Mesendoderm (in vitro differentiated cells): ENCODE data around the gene CLEC4G. TPM values are rescaled to one million over a fixed set of nuclear protein-coding genes. Genes with fewer than 3 reads are reported as not detected.

ENCODE experiments used
- DNase-seq: peaks from one replicate; pipeline ENCODE4 v3.0.0; 2013
- H2AK5ac ChIP-seq: 2 replicates; pipeline ENCODE4 v1.6.1; 2013; ENCODE audit warnings: low read length, inconsistent platforms
- H2BK120ac ChIP-seq: 2 replicates; pipeline ENCODE4 v1.6.1; 2013; ENCODE audit warnings: low read depth, mild to moderate bottlenecking, low read length, moderate library complexity, mixed read lengths
- H2BK15ac ChIP-seq: replicated peaks from 2 replicates; pipeline ENCODE4 v1.6.1; 2013; ENCODE audit warnings: low read depth, mild to moderate bottlenecking, moderate library complexity
- H2BK5ac ChIP-seq: 2 replicates; pipeline ENCODE4 v1.6.1; 2013; ENCODE audit warnings: low read length, inconsistent platforms
- H3K18ac ChIP-seq: 2 replicates; pipeline ENCODE4 v1.6.1; 2013; ENCODE audit warnings: mild to moderate bottlenecking, low read length, mixed read lengths
- H3K23ac ChIP-seq: one replicate; pipeline ENCODE4 v1.6.1; 2013; ENCODE audit warnings: low read length
- H3K27ac ChIP-seq: 2 replicates; pipeline ENCODE4 v1.5.1; 2013; ENCODE audit warnings: low read depth, mild to moderate bottlenecking, inconsistent platforms, low read length, moderate library complexity
- H3K27me3 ChIP-seq: 2 replicates; pipeline ENCODE4 v1.6.1; 2013; ENCODE audit warnings: low read length, control low read depth, mild to moderate bottlenecking, inconsistent platforms; ENCODE audit not compliant: insufficient read depth, poor library complexity
- H3K36me3 ChIP-seq: 2 replicates; pipeline ENCODE4 v1.6.1; 2013; ENCODE audit warnings: low read length, inconsistent platforms; ENCODE audit not compliant: control insufficient read depth, insufficient read depth
- H3K4ac ChIP-seq: one replicate; pipeline ENCODE4 v1.6.1; 2013; ENCODE audit warnings: low read depth, mild to moderate bottlenecking, low read length, moderate library complexity
- H3K4me1 ChIP-seq: 2 replicates; pipeline ENCODE4 v1.6.1; 2013; ENCODE audit warnings: low read depth, low read length, inconsistent platforms; ENCODE audit not compliant: control insufficient read depth
- H3K4me2 ChIP-seq: 2 replicates; pipeline ENCODE4 v1.6.1; 2013; ENCODE audit warnings: low read length
- H3K4me3 ChIP-seq: 2 replicates; pipeline ENCODE4 v1.5.1; 2013; ENCODE audit warnings: mild to moderate bottlenecking, low read length
- H3K56ac ChIP-seq: one replicate; pipeline ENCODE4 v1.6.1; 2013; ENCODE audit warnings: low read length
- H3K79me1 ChIP-seq: 2 replicates; pipeline ENCODE4 v1.6.1; 2013; ENCODE audit warnings: low read length, inconsistent platforms
- H3K79me2 ChIP-seq: 2 replicates; pipeline ENCODE4 v1.6.1; 2013; ENCODE audit warnings: mild to moderate bottlenecking, low read length; ENCODE audit not compliant: control insufficient read depth, insufficient read depth
- H3K9ac ChIP-seq: 2 replicates; pipeline ENCODE4 v1.6.1; 2013; ENCODE audit warnings: low read length, inconsistent platforms
- H4K5ac ChIP-seq: one replicate; pipeline ENCODE4 v1.6.1; 2013; ENCODE audit warnings: low read length
- H4K8ac ChIP-seq: one replicate; pipeline ENCODE4 v1.6.1; 2013; ENCODE audit warnings: low read depth, mild to moderate bottlenecking, control low read depth, low read length, moderate library complexity
- WGBS: extraction: QIAGEN DNeasy Blood & Tissue Kit; methylation state at CpG from one replicate; pipeline ENCODE4 v1.1.7; 2013; ENCODE audit warnings: low lambda C conversion rate, missing lambda C conversion rate; ENCODE audit not compliant: insufficient coverage; ENCODE audit errors: extremely low coverage; 5-methylcytosine and 5-hydroxymethylcytosine counted together
- polyA plus RNA-seq, 2 experiments: library from polyadenylated mRNA; stranded (reverse); fragments of 200-250 nt; gene quantifications; one replicate each; pipeline ENCODE4 v1.2.3, GENCODE V29; 2013

The CLEC4G gene, protein sequence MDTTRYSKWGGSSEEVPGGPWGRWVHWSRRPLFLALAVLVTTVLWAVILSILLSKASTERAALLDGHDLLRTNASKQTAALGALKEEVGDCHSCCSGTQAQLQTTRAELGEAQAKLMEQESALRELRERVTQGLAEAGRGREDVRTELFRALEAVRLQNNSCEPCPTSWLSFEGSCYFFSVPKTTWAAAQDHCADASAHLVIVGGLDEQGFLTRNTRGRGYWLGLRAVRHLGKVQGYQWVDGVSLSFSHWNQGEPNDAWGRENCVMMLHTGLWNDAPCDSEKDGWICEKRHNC
- polyA plus RNA-seq (2013, experiment 1 of 2) = 0.03 TPM
- polyA plus RNA-seq (2013, experiment 2 of 2) = 0.07 TPM

DNA sequence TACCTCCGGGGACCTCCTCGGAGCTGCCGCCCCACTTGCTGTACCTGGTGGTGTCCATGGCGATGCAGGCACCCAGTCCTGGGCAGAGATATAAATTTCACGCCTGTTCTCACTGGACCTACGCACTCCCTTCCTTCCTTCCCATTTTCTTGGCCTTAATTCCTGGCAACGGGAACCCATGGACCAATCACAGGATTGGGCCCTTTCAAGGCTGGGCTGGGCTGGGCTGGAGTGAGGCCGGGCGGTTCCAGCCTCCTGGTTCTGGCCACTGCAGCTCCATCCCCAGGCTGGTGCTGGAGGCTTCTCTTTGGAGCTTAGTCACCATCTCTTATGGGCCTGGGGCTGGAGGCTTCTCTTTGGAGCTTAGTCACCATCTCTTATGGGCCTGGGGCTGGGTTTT lies at the start of gene CLEC4G:
CLEC4G (minus strand) TSS at position 66 of the 400 bp plus-strand sequence; CDS start at position 58, 8 bp downstream.
- Histone ChIP-seq H3K56ac (no peak within 1 kb of the TSS), H3K79me1 (no peaks in the 10 kb centered on the region), H4K8ac (no peak within 1 kb of the TSS), H3K27me3 (peaks cover 25% of the 10 kb centered on the region), H3K18ac (no peak within 1 kb of the TSS), H3K36me3 (no peaks in the 10 kb centered on the region), H3K4ac (no peak within 1 kb of the TSS), H3K9ac (no peak within 1 kb of the TSS), H3K27ac (no peak within 1 kb of the TSS), H2BK120ac (no peak within 1 kb of the TSS), H2AK5ac (no peak within 1 kb of the TSS), H3K23ac (no peak within 1 kb of the TSS), H3K4me1 (no peaks in the 10 kb centered on the region), H2BK5ac (no peak within 1 kb of the TSS), H3K4me2 (no peak within 1 kb of the TSS), H3K79me2 (no peaks in the 10 kb centered on the region), H3K4me3 (no peak within 1 kb of the TSS), H4K5ac (no peak within 1 kb of the TSS), H2BK15ac (no peak within 1 kb of the TSS)
- WGBS = no CpG with 5 or more reads among the region's 9 CpGs
- DNase-seq = no peak

DNA sequence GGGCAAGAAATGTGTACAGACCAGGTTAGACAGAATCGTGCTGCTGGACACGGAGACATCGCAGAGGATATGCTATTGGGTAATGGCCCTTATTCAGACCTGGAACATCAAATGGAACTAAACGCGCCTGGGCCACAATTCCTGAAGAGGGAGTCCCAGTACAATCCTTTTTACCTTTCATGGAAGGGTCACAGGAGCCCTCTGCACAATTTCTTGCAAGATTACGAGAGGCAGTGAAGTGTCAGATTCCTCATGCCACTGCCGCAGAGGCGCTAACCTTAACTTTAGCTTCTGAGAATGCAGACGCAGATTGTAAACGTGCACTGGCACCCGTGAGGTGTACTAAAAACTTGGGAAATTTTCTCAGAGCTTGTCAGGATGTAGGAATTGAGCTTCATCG lies 49.2 kb upstream of the CLEC4G start:
- no peak for DNase-seq
- Histone ChIP-seq H4K5ac (no peak overlapping the region), H2BK5ac (no peak overlapping the region), H3K4me3 (no peak overlapping the region), H3K36me3 (no peaks in the 10 kb centered on the region), H3K56ac (no peak overlapping the region), H3K4me1 (no peaks in the 10 kb centered on the region), H3K27ac (no peak overlapping the region), H2BK15ac (no peak overlapping the region), H3K23ac (no peak overlapping the region), H4K8ac (no peak overlapping the region), H3K4me2 (no peak overlapping the region), H3K79me2 (no peaks in the 10 kb centered on the region), H3K27me3 (no peaks in the 10 kb centered on the region), H2AK5ac (no peak overlapping the region), H3K9ac (no peak overlapping the region), H3K18ac (no peak overlapping the region), H2BK120ac (no peak overlapping the region), H3K79me1 (no peaks in the 10 kb centered on the region), H3K4ac (no peak overlapping the region)
- WGBS = no CpG with 5 or more reads among the region's 12 CpGs

DNA sequence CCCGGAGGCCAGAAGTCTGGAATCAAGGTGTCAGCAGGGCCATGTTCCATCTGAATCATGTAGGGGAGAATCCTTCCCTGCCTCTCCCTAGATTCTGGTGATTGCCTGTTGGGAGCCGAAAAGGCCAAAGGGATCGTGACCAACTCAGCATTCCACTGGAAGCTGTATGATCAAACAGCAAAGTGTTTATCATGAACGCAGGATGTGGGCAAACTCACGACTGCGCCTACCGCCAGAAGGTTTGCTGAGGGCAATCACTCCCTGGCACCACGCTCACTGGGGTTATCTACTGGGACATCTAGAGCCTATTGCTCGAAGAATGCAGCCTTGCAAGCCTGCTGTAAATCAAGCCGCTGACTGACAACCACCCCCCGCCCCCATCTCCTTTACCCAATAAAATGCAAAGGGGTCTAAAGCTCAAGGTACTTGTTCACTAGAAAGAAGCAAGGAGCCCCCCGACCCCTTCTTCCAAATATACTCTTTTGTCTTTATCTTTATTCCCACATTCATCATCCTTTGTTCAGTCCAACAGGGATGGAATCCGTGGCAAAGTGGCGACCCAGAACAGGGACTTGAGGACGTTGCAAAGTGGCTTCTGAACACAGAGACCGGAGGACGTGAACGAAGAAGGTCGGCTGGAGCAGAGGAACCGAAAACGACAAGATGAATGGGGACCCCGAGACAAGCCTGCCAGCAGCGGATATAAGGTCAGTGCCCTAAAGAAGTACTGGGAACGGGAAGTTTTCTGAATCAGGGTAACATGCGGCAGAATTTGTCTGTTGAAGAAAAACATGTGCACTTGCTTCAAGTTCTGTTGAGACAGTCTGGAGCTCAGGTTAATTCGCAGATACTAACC lies 47.9 kb upstream of the CLEC4G start:
- no CpG with 5 or more reads among the region's 26 CpGs for WGBS
- no peak overlapping the region for H2BK120ac ChIP-seq
- H3K27ac ChIP-seq = no peak overlapping the region
- H3K36me3 ChIP-seq = no peaks in the 10 kb centered on the region
- no peak overlapping the region for H3K56ac ChIP-seq
- H3K4ac ChIP-seq = no peak overlapping the region
- no peak overlapping the region for H3K4me3 ChIP-seq
- H3K23ac ChIP-seq = no peak overlapping the region
- DNase-seq = no peak
- H3K9ac ChIP-seq = no peak overlapping the region
- no peaks in the 10 kb centered on the region for H3K27me3 ChIP-seq
- no peak overlapping the region for H3K4me2 ChIP-seq
- no peak overlapping the region for H3K18ac ChIP-seq
- no peak overlapping the region for H2BK15ac ChIP-seq
- no peak overlapping the region for H2AK5ac ChIP-seq
- H3K79me1 ChIP-seq = no peaks in the 10 kb centered on the region
- no peak overlapping the region for H4K8ac ChIP-seq
- no peaks in the 10 kb centered on the region for H3K79me2 ChIP-seq
- H3K4me1 ChIP-seq = no peaks in the 10 kb centered on the region
- H2BK5ac ChIP-seq = no peak overlapping the region
- no peak overlapping the region for H4K5ac ChIP-seq

GRCh38 chr19:7778081-7778480 lies 46.2 kb upstream of the CLEC4G start:
- Histone ChIP-seq H3K4me2 (no peak overlapping the region), H3K23ac (no peak overlapping the region), H3K4me1 (no peaks in the 10 kb centered on the region), H2AK5ac (no peak overlapping the region), H3K4ac (no peak overlapping the region), H3K27me3 (no peaks in the 10 kb centered on the region), H3K18ac (no peak overlapping the region), H3K56ac (no peak overlapping the region), H2BK120ac (no peak overlapping the region), H3K79me1 (no peaks in the 10 kb centered on the region), H3K4me3 (no peak overlapping the region), H3K36me3 (no peaks in the 10 kb centered on the region), H3K27ac (no peak overlapping the region), H3K79me2 (no peaks in the 10 kb centered on the region), H4K5ac (no peak overlapping the region), H4K8ac (no peak overlapping the region), H2BK15ac (no peak overlapping the region), H3K9ac (no peak overlapping the region), H2BK5ac (no peak overlapping the region)
- DNase-seq = no peak
- WGBS = no CpG with 5 or more reads among the region's 5 CpGs

DNA sequence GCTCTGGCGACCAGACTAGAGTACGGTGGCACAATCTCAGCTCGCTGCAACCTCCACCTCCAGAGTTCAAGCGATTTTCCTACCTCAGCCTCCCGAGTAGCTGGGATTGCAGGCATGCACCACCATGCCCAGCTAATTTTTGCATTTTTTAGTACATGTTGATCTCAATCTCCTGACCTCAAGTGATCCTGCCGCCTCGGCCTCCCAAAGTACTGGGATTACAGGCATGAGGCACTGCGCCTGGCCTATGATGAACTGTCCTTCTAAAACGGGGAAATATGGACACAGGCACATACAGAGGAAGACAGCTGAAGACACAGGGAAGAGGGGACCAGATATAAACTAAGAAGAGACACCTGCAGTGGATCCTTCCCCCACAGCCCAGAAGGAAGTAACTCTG lies 43.9 kb upstream of the CLEC4G start:
- WGBS = no CpG with 5 or more reads among the region's 9 CpGs
- Histone ChIP-seq H3K79me1 (no peaks in the 10 kb centered on the region), H4K5ac (no peak overlapping the region), H3K36me3 (no peaks in the 10 kb centered on the region), H2AK5ac (no peak overlapping the region), H3K4me2 (no peak overlapping the region), H2BK120ac (no peak overlapping the region), H3K18ac (no peak overlapping the region), H2BK5ac (no peak overlapping the region), H2BK15ac (no peak overlapping the region), H3K27me3 (no peaks in the 10 kb centered on the region), H4K8ac (no peak overlapping the region), H3K4me1 (no peaks in the 10 kb centered on the region), H3K9ac (no peak overlapping the region), H3K79me2 (no peaks in the 10 kb centered on the region), H3K23ac (no peak overlapping the region), H3K27ac (no peak overlapping the region), H3K4ac (no peak overlapping the region), H3K56ac (no peak overlapping the region), H3K4me3 (no peak overlapping the region)
- no peak for DNase-seq
